GM12873 (cell line): ENCODE measurements around the gene ASS1.

Experiments used
- CTCF ChIP-seq: IDR thresholded peaks from 2 replicates; pipeline ENCODE4 v1.5.1; 2012; ENCODE audit warnings: low read depth, mild to moderate bottlenecking, moderate library complexity, low read length, control low read depth; ENCODE audit not compliant: insufficient read depth; ENCODE audit errors: missing control alignments

ASS1 gene

GRCh38 chr9:130453487-130453886 lies 8.7 kb downstream of the ASS1 start:
- TF ChIP-seq CTCF = no peak

GRCh38 chr9:130454096-130454811 lies 9.5 kb downstream of the ASS1 start:
- no peak for TF ChIP-seq CTCF

GRCh38 chr9:130454812-130455325 lies 10.1 kb downstream of the ASS1 start:
- no peak for TF ChIP-seq CTCF

GRCh38 chr9:130458027-130458803 lies 13.5 kb downstream of the ASS1 start:
- TF ChIP-seq CTCF = no peak

- no peak for TF ChIP-seq CTCF
These were observed 14.0 kb downstream of the ASS1 start for GRCh38 chr9:130458804-130459067.

- TF ChIP-seq CTCF = no peak
These were observed 14.4 kb downstream of the ASS1 start for GRCh38 chr9:130459151-130459550.

GRCh38 chr9:130459941-130460669 lies 15.3 kb downstream of the ASS1 start:
- TF ChIP-seq CTCF = no peak
